Endodermal cell (in vitro differentiated cells): Measurements from ENCODE around the gene TMEM266. TPM values are rescaled to one million over a fixed set of nuclear protein-coding genes. Genes with fewer than 3 reads are reported as not detected.

Experiments
- DNase-seq: peaks from one replicate; pipeline ENCODE4 v3.0.0-alpha.2; 2017
- H3K27ac ChIP-seq: 2 replicates; pipeline ENCODE4 v1.5.1; 2013; ENCODE audit warnings: mild to moderate bottlenecking, low read depth, low read length, moderate library complexity
- H3K27me3 ChIP-seq: 2 replicates; pipeline ENCODE4 v1.6.1; 2013; ENCODE audit warnings: mild to moderate bottlenecking, low read length, moderate library complexity; ENCODE audit not compliant: insufficient read depth, control insufficient read depth, poor library complexity, severe bottlenecking
- H3K36me3 ChIP-seq: 2 replicates; pipeline ENCODE4 v1.7.0; 2013; ENCODE audit warnings: mild to moderate bottlenecking, low read length, moderate library complexity; ENCODE audit not compliant: control insufficient read depth, insufficient read depth
- H3K4me1 ChIP-seq: one replicate; pipeline ENCODE4 v1.7.0; 2013; ENCODE audit warnings: low read length; ENCODE audit not compliant: control insufficient read depth, insufficient read depth
- H3K4me3 ChIP-seq: 2 replicates; pipeline ENCODE4 v1.5.1; 2013; ENCODE audit warnings: mild to moderate bottlenecking, low read length, moderate library complexity
- H3K9ac ChIP-seq: 2 replicates; pipeline ENCODE4 v1.6.1; 2013; ENCODE audit warnings: mild to moderate bottlenecking, low read length, moderate library complexity; ENCODE audit not compliant: poor library complexity, severe bottlenecking; ENCODE audit errors: extremely low read depth
- H3K9me3 ChIP-seq: 2 replicates; pipeline ENCODE4 v1.6.1; 2013; ENCODE audit warnings: mild to moderate bottlenecking, low read length, moderate library complexity; ENCODE audit not compliant: control insufficient read depth
- H3K27ac Mint-ChIP-seq: 2 replicates; pipeline ENCODE4 v1.8.0; 2020; ENCODE audit warnings: mixed read lengths
- H3K27me3 Mint-ChIP-seq: 2 replicates; pipeline ENCODE4 v1.8.0; 2021; ENCODE audit warnings: mild to moderate bottlenecking, mixed read lengths; ENCODE audit not compliant: insufficient read depth
- H3K36me3 Mint-ChIP-seq: 2 replicates; pipeline ENCODE4 v1.8.0; 2020; ENCODE audit warnings: low read depth, mixed read lengths
- H3K4me1 Mint-ChIP-seq: 2 replicates; pipeline ENCODE4 v1.8.0; 2020; ENCODE audit warnings: mixed read lengths
- H3K4me3 Mint-ChIP-seq: 2 replicates; pipeline ENCODE4 v1.8.0; 2020; ENCODE audit warnings: mild to moderate bottlenecking, moderate library complexity, mixed read lengths
- H3K9me3 Mint-ChIP-seq: 2 replicates; pipeline ENCODE4 v1.8.0; 2020; ENCODE audit warnings: mild to moderate bottlenecking, mixed read lengths
- CTCF ChIP-seq: fragments of 200-600 bp; sonication (generic); conservative IDR thresholded peaks from 2 replicates; pipeline ENCODE4 v1.5.0; 2021; ENCODE audit warnings: antibody characterized with exemption, mild to moderate bottlenecking
- WGBS, 2 experiments: methylation state at CpG; one replicate each; pipeline versions ENCODE4 v1.1.5 to v1.1.7; 2013; ENCODE audit warnings: missing lambda C conversion rate in 2 of 2, mixed read lengths in 1 of 2; ENCODE audit not compliant: insufficient coverage in 1 of 2, insufficient read length in 1 of 2; 5-methylcytosine and 5-hydroxymethylcytosine counted together
- total RNA-seq, 2 donors: library from RNA; stranded (reverse); fragmentation: NEBNext Ultra II Directional in 1 of 2; extraction: Animal tissue kit (Norgen Biotek cat#: 25700) in 1 of 2; gene quantifications; 2 replicates in 1 of 2; 3 replicates in 1 of 2; pipeline ENCODE4 v1.2.1, GENCODE V29; 2021

TMEM266 gene
- total RNA-seq, 2 donors from 2014 or later = 1.8 to 2.0 TPM

DNA sequence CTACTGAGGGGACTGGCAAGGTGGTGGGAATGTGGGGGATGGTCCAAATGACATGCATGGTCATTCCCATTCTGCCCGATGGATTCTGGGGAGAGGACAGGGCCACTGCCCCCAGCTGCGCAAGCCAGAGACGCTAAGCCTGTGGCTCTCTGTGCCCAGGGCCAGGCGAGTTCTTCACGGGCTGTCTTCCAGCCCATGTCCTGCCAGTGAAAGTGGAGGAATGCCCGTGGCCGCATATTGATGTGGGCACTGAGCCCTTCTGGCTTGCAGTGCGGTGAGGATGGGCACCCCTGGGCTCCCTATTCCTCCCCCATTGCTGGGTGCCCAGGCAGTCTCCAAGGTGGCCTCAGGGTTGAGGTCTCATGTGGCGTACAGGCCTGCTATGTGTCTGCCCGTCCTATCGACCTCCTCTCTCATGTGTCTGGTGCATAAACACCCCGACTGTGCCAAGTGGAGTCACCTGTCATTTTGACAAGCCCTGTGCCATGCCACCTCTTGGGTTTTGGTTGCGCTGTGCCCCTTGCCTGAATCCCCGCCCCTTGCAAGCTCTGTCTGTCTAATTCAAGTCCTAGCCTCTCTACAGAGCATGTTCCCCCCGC, 116.8 kb downstream of the TMEM266 start:
- H3K9me3 Mint-ChIP-seq = no peaks in the 10 kb centered on the region
- no peak overlapping the region for H3K4me3 Mint-ChIP-seq
- H3K27ac Mint-ChIP-seq = no peak overlapping the region
- no peak for DNase-seq
- Histone ChIP-seq H3K27ac (no peak overlapping the region), H3K27me3 (no peaks in the 10 kb centered on the region), H3K4me3 (no peak overlapping the region), H3K36me3 (no peaks in the 10 kb centered on the region), H3K4me1 (no peaks in the 10 kb centered on the region), H3K9me3 (no peaks in the 10 kb centered on the region), H3K9ac (no peak overlapping the region)
- TF ChIP-seq CTCF = no peak
- peaks cover 13% of the 10 kb centered on the region for H3K27me3 Mint-ChIP-seq
- H3K36me3 Mint-ChIP-seq = no peaks in the 10 kb centered on the region
- H3K4me1 Mint-ChIP-seq = peaks cover 6% of the 10 kb centered on the region
- WGBS, 2 experiments = 92 to 95% methylated on average over 14 to 15 of the region's 15 CpGs

DNA sequence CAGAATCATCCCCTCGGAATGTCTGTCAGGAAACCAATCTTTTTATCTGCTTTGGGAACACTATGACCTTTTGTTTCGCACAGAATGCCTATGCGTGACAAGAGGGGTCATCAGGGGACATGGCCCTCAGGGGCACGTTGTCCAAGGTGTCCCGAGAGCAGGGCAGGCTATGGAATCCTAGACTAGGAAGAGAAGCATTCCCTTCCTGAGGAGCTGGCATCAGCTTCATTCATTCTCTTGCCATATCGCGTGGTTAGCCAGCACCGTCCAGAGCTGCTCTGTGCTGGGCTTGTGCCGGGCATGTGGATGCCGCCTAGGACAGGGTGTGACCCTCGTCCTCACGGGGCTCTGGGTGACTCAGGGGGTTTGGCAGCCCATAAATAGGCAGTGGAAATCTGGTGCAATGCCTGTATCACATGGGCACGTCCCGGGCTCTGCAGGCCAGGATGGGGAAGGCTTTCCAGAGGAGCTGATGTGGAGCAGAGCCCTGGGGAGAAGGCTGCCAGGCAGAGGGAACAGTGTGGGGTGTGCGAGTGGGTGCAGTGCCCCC, 117.8 kb downstream of the TMEM266 start:
- Histone ChIP-seq H3K27ac (no peak overlapping the region), H3K9ac (no peak overlapping the region), H3K4me1 (no peaks in the 10 kb centered on the region), H3K4me3 (no peak overlapping the region), H3K36me3 (no peaks in the 10 kb centered on the region), H3K9me3 (no peaks in the 10 kb centered on the region), H3K27me3 (no peaks in the 10 kb centered on the region)
- Mint-ChIP-seq H3K27me3 (peaks cover 11% of the 10 kb centered on the region), H3K4me3 (no peak overlapping the region), H3K36me3 (no peaks in the 10 kb centered on the region), H3K9me3 (no peaks in the 10 kb centered on the region), H3K4me1 (peaks cover 6% of the 10 kb centered on the region), H3K27ac (no peak overlapping the region)
- 90 to 91% methylated on average over 12 to 15 of the region's 15 CpGs for WGBS, 2 experiments
- no peak for DNase-seq
- no peak for TF ChIP-seq CTCF

DNA sequence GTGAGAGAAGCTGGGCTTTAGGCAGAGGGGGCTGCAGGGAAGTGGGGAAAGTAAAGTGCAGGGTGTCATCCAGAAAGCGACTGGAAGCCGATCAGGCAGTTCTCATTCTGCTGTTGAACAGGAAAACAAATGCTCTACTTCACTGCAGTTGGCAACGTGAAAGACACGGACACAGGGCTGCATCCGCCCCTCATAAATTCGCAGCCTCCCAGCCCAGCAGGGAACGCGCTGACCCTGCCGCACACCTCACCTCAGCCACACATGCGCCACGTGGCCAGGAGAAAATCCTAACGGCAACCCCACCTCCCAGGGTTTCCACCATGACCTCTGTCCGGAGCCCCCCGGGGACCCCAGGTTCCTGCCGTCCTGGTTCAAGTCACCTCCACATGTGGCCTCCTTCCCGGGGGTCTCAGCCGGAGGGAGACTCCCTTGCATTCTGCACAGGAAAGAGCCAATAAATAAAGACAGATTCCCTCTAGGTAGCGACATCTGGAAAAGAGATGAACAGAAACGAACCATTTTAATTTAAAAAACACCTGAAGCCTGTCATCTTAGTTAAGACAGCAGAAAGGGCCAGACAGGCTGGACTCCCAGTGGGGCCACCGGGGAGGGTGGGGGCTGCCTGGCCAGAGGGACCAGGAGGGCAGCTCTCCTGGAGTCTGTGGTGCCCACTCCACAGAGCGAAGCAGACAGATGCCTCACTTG, 118.7 kb downstream of the TMEM266 start:
- Histone ChIP-seq H3K4me1 (no peaks in the 10 kb centered on the region), H3K9me3 (no peaks in the 10 kb centered on the region), H3K36me3 (no peaks in the 10 kb centered on the region), H3K4me3 (no peak overlapping the region), H3K27ac (no peak overlapping the region), H3K27me3 (no peaks in the 10 kb centered on the region), H3K9ac (no peak overlapping the region)
- no peak for TF ChIP-seq CTCF
- DNase-seq = no peak
- Mint-ChIP-seq H3K4me1 (peaks cover 6% of the 10 kb centered on the region), H3K27ac (no peak overlapping the region), H3K4me3 (no peak overlapping the region), H3K27me3 (peaks cover 9% of the 10 kb centered on the region), H3K9me3 (no peaks in the 10 kb centered on the region), H3K36me3 (no peaks in the 10 kb centered on the region)
- 88 to 92% methylated on average over 14 to 21 of the region's 21 CpGs for WGBS, 2 experiments
